Measurements from ENCODE around the gene ZNF830.
A peak's percentile ranks its signal among the peaks of the same experiment; 100 is the strongest.
"Not testable (repeated sequence)": the region's sequence is repeated elsewhere in the genome, so short reads cannot be mapped to it uniquely, and the experiment has no call there.

The ZNF830 gene

DNA sequence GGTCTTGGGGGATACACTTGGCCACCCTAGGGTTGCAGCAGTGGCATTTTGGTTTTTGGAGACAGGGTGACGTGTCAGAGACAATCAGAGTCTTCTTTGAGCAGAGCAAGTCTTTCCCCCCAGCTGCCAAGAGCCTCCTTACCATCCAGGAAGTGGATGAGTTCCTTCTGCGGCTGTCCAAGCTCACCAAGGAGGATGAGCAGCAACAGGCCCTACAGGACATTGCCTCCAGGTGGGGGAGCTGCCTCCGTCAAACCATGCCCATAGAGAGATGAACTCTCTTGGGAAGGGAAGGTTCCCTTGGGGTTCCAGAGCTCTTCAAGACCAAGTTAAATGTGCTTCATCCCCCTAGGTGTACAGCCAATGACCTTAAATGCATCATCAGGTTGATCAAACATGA is 30.3 kb downstream of the ZNF830 start:
- DNase-seq = no peak

DNA sequence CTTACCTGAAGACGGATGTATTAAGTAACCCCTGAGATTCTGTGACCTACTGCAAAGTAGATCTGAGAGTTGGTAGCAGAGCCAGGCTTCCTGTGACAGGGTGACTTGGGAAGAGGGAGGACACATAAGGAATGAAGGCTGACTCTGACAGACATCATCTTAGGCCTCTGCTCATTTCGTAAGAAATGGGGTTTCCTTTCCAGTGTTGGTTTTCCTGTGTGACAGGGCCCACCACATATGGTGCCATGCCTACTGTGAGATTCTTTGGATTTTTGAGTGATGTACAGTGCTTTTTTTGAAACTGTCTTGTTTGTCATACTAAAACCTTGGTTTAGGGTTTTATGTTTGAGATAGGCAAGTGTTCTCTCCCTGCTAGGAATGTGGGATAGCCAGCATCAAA is 31.7 kb downstream of the ZNF830 start:
- no peak for DNase-seq

DNA sequence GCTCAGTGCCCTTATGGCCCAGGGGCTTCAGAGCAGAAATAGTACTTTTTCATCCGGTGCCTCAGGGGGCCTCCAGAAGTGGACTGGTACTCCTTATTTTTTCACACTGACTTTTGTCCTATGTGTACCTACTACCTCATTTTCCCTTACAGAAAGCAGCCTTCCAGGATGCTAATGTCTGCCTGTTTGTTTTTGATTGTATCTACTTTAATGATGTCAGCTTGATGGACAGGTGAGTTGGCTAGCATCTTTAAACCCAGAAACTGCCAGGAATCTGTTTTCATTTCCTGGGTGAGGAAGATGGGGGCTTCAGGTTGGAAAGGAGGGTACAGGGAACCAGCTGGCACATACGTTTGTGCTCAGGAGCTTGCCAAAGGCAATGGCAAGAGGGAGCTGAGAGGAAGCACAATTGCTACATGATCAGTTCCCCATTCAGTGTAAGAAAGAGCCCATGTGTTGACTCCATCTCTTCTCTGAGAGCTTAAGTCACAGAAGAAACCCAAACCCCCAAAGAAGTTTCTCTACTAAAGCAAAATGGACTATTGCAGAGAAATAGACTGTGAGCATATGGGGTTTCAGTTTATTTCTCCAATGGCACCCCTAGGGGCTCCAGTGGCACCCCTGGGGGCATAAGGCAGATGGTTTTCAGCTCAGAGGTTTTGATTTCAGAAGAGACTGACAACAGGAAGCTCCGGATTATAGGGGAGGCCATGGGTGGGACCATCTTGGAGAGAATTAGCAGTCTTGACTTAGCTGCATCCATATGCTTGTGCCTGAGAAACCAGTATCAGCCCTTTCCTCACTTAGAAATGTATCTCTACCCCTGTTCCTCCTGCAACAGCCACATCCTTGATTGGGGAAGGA is 35.3 kb downstream of the ZNF830 start:
- DNase-seq = no peak

DNA sequence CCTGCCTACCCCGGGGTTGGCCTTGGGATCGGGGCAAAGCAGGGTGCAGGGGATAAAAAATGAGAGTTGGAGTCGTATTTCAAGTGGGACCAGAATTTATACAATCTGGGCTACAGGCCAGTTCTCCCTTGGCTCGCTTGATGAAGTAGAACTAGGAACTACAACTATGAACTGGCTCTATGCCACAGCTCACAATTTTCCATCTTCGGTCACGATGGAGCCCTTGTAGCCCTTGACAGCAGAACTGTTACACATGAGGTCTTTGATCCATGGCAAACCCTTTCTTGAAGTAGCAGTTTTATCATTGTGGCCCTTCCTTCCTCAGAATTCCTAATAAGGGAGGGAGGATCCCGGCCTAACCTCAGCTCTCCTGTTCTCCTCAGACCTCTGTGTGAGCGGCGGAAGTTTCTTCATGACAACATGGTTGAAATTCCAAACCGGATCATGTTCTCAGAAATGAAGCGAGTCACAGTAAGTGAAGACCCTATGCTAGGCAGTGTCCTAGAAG is 36.1 kb downstream of the ZNF830 start:
- DNase-seq = no peak

- DNase-seq = peak; percentile 61
These were observed 36.9 kb downstream of the ZNF830 start for GRCh38 chr17:34998205-34998604.

DNA sequence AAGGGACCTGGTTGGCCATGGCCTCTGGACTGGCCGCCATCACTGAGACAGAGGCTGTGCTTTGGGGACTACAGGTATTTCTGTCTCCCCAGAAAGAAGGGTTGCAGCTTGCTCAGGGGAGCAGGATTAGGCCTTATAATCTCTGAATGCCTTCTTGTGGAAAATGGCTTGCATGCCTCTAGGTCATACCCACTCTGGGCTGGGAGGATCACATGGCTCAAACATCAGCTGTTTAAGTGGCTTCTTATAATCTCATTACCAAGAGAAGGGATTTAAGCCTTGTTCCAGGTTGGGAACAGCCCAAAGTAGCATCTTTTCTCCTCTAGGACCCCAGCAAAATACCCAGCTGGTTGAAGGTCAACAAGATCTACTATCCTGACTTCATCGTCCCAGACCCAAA is 38.1 kb downstream of the ZNF830 start:
- no peak for DNase-seq

DNA sequence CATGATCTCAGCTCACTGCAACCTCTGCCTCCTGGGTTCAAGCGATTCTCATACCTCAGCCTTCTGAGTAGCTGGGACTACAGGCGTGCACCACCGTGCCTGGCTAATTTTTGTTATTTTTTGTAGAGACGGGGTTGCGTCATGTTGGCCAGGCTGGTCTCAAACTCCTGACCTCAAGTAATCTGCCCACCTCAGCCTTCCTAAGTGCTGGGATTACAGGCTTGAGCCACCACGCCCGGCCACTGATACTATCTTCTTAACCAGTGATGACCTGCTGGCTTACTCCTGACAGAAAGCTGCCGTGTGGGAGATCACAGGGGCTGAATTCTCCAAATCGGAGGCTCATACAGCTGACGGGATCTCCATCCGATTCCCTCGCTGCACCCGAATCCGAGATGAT is 39.6 kb downstream of the ZNF830 start:
- not testable (repeated sequence) for DNase-seq

DNA sequence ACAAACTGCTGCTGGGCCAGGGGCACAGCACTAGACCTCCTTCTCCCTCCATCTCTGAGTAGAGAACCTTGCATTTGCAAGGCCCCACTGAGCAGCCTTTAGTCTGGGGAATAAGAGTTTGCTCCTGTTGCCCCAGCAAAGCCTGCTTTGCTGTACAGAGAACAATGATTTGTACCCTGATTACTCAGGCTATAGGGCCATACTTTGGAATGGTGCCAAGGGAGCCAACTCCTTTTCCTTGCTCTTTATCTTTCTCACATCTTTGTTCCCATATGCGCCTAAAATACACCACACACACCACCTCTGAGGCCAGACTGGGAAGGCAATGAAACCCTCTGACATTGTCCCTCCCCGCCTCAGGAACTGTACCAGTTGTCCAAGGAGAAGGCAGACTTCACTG is 40.2 kb downstream of the ZNF830 start:
- no peak for DNase-seq

- DNase-seq = no peak
These were observed 41.7 kb downstream of the ZNF830 start for GRCh38 chr17:35002876-35003551.

DNA sequence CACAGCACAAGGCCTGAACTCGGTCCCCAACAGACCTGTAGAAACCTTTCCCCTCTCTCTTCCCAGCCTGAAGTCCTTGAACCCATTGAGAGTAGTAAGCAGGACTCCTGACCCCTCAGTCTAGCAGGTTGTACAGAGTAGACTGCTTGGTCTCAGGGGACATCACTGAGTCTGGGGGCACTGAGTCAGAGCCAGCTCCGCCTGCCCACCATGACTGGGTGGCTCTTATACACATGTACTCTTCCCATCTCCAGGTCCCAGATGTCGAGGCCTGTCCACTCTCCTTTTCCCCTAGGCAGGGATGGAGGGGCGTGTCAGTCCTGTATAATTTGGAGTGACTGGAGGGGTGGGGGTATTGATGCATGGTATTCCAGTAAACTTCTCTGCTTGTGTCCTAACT is 42.4 kb downstream of the ZNF830 start:
- no peak for DNase-seq

DNA sequence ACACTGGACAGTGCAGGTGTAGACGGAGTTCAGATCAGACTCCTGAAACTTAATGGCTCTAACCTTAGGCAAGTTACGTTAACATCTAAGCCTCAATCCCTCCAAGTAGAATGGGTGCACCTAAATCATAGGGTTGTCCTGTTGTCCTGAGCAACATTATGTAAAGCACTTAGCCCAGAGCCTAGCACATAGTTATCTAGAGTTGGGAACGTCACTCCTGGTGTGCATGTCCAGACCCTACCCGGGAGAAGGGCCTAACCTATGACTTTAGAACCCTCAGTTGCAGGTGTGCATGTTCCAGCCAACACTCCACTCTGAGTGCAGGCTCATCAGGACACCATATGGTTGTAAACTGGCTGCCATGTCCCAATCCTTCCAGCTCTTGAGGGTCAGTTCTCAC is 45.0 kb downstream of the ZNF830 start:
- no peak for DNase-seq

- no peak for DNase-seq
These were observed 45.6 kb downstream of the ZNF830 start for GRCh38 chr17:35006961-35007360.

- DNase-seq = no peak
These were observed 48.8 kb downstream of the ZNF830 start for GRCh38 chr17:35010093-35010492.

GRCh38 chr17:35011671-35012216 is 50.4 kb downstream of the ZNF830 start:
- DNase-seq = no peak
